Aorta (tissue), 5 donors: ENCODE measurements around the gene TBCD. TPM values are rescaled to one million over a fixed set of nuclear protein-coding genes. Genes with fewer than 3 reads are reported as not detected.

Experiments
- ATAC-seq: fragments of 200-7000 bp; cut with Tn5 transposase; one replicate; pipeline ENCODE4 v1.9.1; 2022; ENCODE audit warnings: moderate library complexity; ENCODE audit not compliant: low FRiP score
- DNase-seq, 2 donors: peaks; one replicate each; pipeline ENCODE4 v3.0.0-alpha.2; 2020
- H3K27ac ChIP-seq, 2 donors: one replicate each; pipeline ENCODE4 v1.5.1; 2013; ENCODE audit warnings: low read length in 2 of 2, mild to moderate bottlenecking in 2 of 2, moderate library complexity in 2 of 2, control low read depth in 1 of 2, inconsistent platforms in 1 of 2, low read depth in 1 of 2
- H3K27me3 ChIP-seq, 2 donors: one replicate each; pipeline ENCODE4 v1.6.1; 2013; ENCODE audit warnings: control low read depth in 1 of 2, low read length in 1 of 2, mild to moderate bottlenecking in 1 of 2, moderate library complexity in 1 of 2; ENCODE audit not compliant: insufficient read depth in 2 of 2, control insufficient read depth in 1 of 2
- H3K36me3 ChIP-seq, 2 donors: one replicate each; pipeline ENCODE4 v1.6.1; 2013; ENCODE audit warnings: control low read depth in 1 of 2, low read length in 1 of 2, mild to moderate bottlenecking in 1 of 2; ENCODE audit not compliant: insufficient read depth in 2 of 2, control insufficient read depth in 1 of 2
- H3K4me1 ChIP-seq, 2 donors: one replicate each; pipeline ENCODE4 v1.6.1; 2013; ENCODE audit warnings: low read length in 2 of 2, control low read depth in 1 of 2, mild to moderate bottlenecking in 1 of 2, moderate library complexity in 1 of 2; ENCODE audit not compliant: insufficient read depth in 2 of 2, control insufficient read depth in 1 of 2
- H3K4me3 ChIP-seq, 2 donors: one replicate each; pipeline ENCODE4 v1.5.1; 2013; ENCODE audit warnings: low read length in 2 of 2, control low read depth in 1 of 2, mild to moderate bottlenecking in 1 of 2
- H3K9me3 ChIP-seq: one replicate; pipeline ENCODE4 v1.6.1; 2013; ENCODE audit warnings: mild to moderate bottlenecking, low read length; ENCODE audit not compliant: control insufficient read depth
- WGBS, 2 donors: extraction: QIAGEN DNeasy Blood & Tissue Kit; methylation state at CpG; one replicate each; pipeline ENCODE4 v1.1.7; 2013; 5-methylcytosine and 5-hydroxymethylcytosine counted together
- intact Hi-C, 2 donors: fragments of 100-400 bp; cut with DNase I; formaldehyde crosslinking; loops; one replicate each; pipeline versions ENCODE4 v1.14.2 to v1.15.0; 2022
- polyA plus RNA-seq, 2 donors: library from polyadenylated mRNA; stranded (reverse); fragments of 200-250 nt; gene quantifications; one replicate each; pipeline ENCODE4 v1.2.3, GENCODE V29; 2013
- total RNA-seq, 2 donors: library from RNA; stranded (reverse); fragmentation: NEBNext Ultra II Directional; extraction: Animal tissue kit (Norgen Biotek cat#: 25700); gene quantifications; one replicate each; pipeline ENCODE4 v1.2.1, GENCODE V29; 2021
- donor health status: healthy with polysubstance abuse.
- donor health status: Bipolar disorder and iron deficiency.
- donor health status: DM: no; HTN: no; CAD: no.
- donor health status: DM: no; HTN: no; CAD: no.
- donor health status: DM: yes; HTN: yes; CAD: no.

The TBCD gene
- total and polyA plus RNA-seq, 4 donors: 20.0 to 182 (median 111) TPM

DNA sequence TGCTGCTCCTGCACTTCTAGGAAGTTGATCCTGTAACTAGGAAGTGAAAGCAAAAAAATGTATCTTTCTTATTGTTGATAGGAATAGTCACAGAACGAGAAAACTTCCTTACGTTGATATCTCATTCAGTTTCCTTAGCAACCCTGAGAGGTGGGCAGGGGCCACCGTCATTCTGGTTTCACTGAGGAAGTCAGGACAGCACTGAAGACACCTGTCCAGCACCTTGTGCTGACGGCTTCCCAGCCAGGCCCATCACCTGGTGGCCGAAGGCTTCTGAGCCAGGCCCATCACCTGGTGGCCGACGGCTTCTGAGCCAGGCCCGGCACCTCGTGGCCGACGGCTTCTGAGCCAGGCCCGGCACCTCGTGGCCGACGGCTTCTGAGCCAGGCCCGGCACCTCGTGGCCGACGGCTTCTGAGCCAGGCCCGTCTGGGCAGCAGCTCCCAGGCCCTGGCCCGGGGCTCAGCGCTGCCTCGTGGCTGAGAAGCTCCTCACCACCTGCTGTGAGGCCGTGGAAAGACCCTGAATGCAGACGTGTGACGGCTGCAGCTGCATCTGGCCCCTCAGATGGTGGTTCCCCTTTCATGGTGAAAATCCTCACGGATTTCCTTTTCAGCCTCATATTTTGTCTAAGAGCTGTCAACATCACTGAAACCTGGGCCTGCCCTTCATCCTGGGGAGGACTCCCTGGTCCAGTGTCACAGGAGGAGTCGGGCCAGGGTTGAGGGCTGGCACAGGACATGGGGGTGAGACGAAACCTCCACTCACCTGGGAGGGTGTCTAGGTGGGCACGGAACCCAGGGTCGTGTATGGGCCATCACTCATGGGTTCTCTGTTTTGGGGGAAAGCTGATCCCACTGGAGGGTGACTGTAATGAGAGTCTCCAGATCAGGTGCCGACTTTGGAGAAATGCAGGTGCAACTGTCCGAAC is 121.0 kb downstream of the TBCD start:
- 93 to 94% methylated on average over 19 to 33 of the region's 33 CpGs for WGBS, 2 donors
- Histone ChIP-seq H3K27me3 (no peaks in the 10 kb centered on the region), H3K4me1 (no peaks in the 10 kb centered on the region), H3K9me3 (no peaks in the 10 kb centered on the region), H3K27ac (no peak overlapping the region), H3K4me3 (no peak overlapping the region), H3K36me3 (peaks cover 0 to 3% of the 10 kb centered on the region in 2 donors)
- DNase-seq: peak in 1 of 2 donors; percentile 59
- no peak for ATAC-seq
- intact Hi-C loops: loop anchor here in 1 of 2 donors (10.0 kb wide), 1 partner anchor 88 kb away; no protein-coding TSS in a partner anchor

DNA sequence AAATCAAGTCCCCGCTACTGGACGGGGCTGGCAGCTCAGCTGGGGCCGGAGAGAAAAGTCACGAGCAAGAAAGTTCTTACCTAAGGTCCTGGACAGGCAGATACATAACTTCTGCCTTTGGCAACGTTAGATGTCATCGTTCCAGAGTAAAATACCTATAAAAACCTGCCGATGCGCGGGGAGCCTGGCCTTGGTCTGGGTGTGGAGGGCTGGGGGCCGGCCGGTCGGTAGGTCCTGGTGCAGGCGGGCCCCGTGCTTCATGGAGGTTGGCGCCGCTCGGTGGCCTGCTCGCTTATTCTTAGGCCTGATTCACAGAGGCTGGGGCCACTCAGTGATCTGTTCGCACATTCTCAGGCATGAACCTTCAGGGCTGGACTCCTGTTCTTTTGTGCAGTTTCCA is 121.7 kb downstream of the TBCD start:
- Histone ChIP-seq H3K9me3 (no peaks in the 10 kb centered on the region), H3K4me1 (no peaks in the 10 kb centered on the region), H3K27me3 (no peaks in the 10 kb centered on the region), H3K27ac (no peak overlapping the region), H3K4me3 (no peak overlapping the region), H3K36me3 (peaks cover 0 to 3% of the 10 kb centered on the region in 2 donors)
- intact Hi-C loops: loop anchor here in 1 of 2 donors (10.0 kb wide), 1 partner anchor 89 kb away; no protein-coding TSS in a partner anchor
- peak in 1 of 2 donors; percentile 72 for DNase-seq
- 95 to 96% methylated on average over 19 of the region's 19 CpGs for WGBS, 2 donors
- ATAC-seq: no peak

DNA sequence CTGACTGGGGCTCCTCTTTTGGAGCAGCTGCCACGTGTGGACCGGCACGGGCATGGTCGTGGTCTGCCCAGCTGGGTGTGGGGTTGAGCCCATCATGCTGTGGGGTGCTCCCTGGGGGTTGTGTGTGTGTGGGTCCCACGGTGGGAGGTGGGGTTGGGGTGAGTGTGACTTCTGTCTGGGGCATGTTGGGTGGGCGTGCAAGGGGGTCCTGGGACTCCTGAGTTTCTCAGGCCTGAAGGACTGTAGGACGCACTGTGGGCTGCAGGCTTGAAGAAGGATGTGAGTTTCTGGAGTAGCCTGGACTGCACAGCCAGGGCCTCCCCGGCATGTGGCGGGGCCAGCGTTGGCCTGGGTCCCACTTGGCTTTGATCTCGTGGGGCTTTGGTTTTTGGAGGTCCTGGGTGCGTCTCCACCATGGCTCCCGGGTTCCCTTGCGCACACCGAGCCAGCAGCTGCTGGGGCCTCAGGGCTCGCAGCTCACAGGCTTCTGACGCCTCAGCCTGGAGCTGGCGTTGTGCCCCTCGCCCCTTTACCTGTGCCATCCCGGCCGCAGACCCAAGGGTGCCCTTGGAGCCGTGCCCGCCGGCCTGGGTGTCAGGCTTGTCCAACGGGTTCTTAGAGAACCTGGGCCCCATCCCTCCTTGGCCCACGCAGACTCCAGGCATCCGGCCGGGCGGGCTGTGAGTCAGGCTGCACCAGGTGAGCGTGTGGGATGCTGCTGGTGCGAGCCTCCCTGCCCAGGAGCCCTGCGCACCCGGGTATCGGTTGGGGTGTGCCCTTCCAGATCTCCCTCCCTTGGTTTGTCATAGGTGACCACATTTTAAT is 122.4 kb downstream of the TBCD start:
- peaks cover 0 to 3% of the 10 kb centered on the region in 2 donors for H3K36me3 ChIP-seq
- H3K4me1 ChIP-seq: no peaks in the 10 kb centered on the region
- no peak overlapping the region for H3K27ac ChIP-seq
- ATAC-seq: no peak
- H3K4me3 ChIP-seq: no peak overlapping the region
- 92 to 93% methylated on average over 34 of the region's 34 CpGs for WGBS, 2 donors
- no peaks in the 10 kb centered on the region for H3K27me3 ChIP-seq
- DNase-seq: peak in 1 of 2 donors; percentile 64
- intact Hi-C loops: loop anchor here in 1 of 2 donors (10.0 kb wide), 1 partner anchor 89 kb away; no protein-coding TSS in a partner anchor
- no peaks in the 10 kb centered on the region for H3K9me3 ChIP-seq

DNA sequence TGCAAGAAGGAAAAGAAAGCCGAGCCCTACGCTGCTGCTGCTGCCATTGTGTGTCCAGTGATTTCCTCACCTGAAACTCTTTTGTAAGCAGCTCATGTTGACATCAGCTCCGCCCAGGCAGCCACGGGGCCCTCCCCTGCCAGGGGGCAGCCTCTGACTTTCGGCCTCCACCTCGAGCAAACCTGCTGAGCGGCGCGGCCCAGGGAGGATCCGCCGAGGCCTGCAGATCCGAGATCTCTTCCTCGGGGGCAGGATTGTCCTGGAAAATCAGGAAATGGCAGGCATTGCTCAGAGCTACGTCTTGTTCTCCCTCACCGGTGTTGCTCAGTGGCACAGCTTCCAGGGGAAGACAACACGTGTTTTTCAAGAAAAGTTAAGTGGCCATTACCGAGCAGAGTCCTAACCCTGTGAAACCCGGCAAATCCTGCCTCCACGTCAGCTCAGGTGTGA is 123.6 kb downstream of the TBCD start:
- 92 to 95% methylated on average over 19 of the region's 19 CpGs for WGBS, 2 donors
- intact Hi-C loops: loop anchor here in 1 of 2 donors (10.0 kb wide), 1 partner anchor 91 kb away; no protein-coding TSS in a partner anchor
- H3K4me1 ChIP-seq: no peaks in the 10 kb centered on the region
- no peaks in the 10 kb centered on the region for H3K9me3 ChIP-seq
- no peak for ATAC-seq
- H3K27ac ChIP-seq: no peak overlapping the region
- no peaks in the 10 kb centered on the region for H3K27me3 ChIP-seq
- peak in 1 of 2 donors; percentile 75 for DNase-seq
- H3K4me3 ChIP-seq: no peak overlapping the region
- H3K36me3 ChIP-seq: peaks cover 0 to 2% of the 10 kb centered on the region in 2 donors

DNA sequence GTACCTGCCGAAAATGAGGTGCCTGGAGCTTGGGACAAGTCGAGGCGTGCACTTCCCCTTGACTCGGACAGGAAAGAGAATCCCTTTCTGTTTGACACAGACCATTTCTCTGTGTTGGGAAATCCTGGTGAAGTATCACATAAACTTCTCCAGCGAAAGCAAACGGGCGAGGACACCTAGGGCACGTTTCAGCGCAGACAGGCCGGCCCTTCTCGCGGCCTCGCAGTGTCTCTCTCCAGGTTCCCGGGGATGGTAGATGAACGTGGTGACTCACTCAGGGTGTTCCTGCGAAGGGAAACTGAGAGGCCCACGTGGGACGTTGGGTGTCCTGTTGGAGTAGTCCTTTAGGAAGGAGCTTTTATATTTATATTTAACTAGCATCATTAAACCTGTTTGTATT is 124.3 kb downstream of the TBCD start:
- no peak overlapping the region for H3K4me3 ChIP-seq
- no peaks in the 10 kb centered on the region for H3K4me1 ChIP-seq
- intact Hi-C loops: loop anchor here in 1 of 2 donors (10.0 kb wide), 1 partner anchor 91 kb away; no protein-coding TSS in a partner anchor
- no peak overlapping the region for H3K27ac ChIP-seq
- WGBS, 2 donors: 77 to 78% methylated on average over 18 of the region's 18 CpGs
- H3K27me3 ChIP-seq: no peaks in the 10 kb centered on the region
- DNase-seq (peak in 1 of 2 donors; percentile 70), ATAC-seq (no peak)
- no peaks in the 10 kb centered on the region for H3K36me3 ChIP-seq
- no peaks in the 10 kb centered on the region for H3K9me3 ChIP-seq

DNA sequence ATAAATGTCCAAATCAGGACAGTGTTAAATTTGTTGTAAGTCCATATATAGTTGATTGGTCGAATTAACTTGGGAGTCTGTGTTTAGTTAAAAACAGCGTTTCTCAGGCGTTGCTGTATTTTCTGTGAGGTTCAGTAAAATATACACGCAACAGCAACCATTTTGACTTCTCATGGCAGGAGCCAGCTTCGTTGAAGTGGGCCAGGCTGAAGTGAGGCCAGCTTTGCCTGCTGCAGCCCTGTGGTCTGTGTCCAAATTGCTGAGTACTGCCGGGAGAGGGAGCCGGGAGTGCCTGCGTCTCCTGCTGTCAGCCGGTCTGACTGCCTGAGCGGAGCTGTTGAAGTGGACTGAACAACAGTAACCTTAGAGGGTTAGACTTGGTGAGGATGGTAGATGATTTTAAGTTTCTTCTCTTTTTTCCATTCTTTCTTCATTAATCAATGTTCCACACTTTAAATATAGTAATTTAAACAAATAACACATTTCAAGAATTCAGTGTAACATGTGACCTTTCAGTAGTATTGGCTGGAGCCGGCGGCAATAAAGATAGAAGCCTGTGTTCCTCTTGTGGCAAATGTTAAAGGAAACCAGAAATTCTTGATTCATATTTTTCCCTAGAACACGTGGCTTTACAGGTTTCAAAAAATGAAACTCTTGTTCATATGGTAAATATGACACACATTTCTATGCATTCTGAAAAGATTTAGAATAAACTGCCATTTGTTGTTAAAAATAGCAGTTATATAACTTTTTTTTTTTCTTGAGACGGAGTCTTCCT is 124.9 kb downstream of the TBCD start:
- Histone ChIP-seq H3K27me3 (no peaks in the 10 kb centered on the region), H3K9me3 (no peaks in the 10 kb centered on the region), H3K36me3 (no peaks in the 10 kb centered on the region), H3K4me1 (no peaks in the 10 kb centered on the region), H3K27ac (no peak overlapping the region), H3K4me3 (no peak overlapping the region)
- intact Hi-C loops: loop anchor here in 1 of 2 donors (10.0 kb wide), 1 partner anchor 92 kb away; no protein-coding TSS in a partner anchor
- ATAC-seq (peak; percentile 89), DNase-seq (peak; percentile 88 to 89)
- 4 to 8% methylated on average over 14 of the region's 14 CpGs for WGBS, 2 donors

DNA sequence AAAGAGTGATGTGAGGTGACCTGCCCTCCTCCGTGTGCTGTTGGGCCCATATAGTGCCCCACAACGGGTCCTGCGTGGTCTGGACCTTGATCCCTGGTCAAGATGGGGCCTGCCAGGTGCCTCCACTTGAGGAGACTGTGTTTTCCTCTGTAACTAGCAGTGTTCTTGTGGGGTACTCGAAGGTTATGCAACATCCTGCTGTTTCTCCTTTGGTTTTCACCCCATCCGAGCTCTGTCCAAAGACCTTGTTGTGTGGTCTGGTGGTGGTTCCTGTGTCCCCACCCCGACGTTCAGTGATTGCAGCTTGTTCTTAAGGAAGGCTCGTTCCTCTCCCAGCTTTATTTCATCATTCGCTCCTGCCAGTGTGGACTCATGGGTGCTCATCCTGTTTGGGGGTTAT is 126.7 kb downstream of the TBCD start:
- peak; percentile 24 to 38 for DNase-seq

More for the DNA sequence above, 126.7 kb downstream of the TBCD start:
- ATAC-seq: no peak
- H3K4me3 ChIP-seq: no peak overlapping the region
- H3K4me1 ChIP-seq: no peaks in the 10 kb centered on the region
- H3K9me3 ChIP-seq: no peaks in the 10 kb centered on the region
- no peaks in the 10 kb centered on the region for H3K36me3 ChIP-seq
- intact Hi-C loops: loop anchor here in 1 of 2 donors (10.0 kb wide), 1 partner anchor 94 kb away; no protein-coding TSS in a partner anchor
- 84 to 92% methylated on average over 9 of the region's 9 CpGs for WGBS, 2 donors
- no peaks in the 10 kb centered on the region for H3K27me3 ChIP-seq
- H3K27ac ChIP-seq: no peak overlapping the region
